Stimulated activated CD8-positive, alpha-beta memory T cell treated with anti-CD3 and anti-CD28 coated beads, Interleukin-15, amount 100 ng/mL, for 24 hours (primary cell): ENCODE results near the gene TRIM75.
"Not testable (repeated sequence)": the region's sequence is repeated elsewhere in the genome, so short reads cannot be mapped to it uniquely, and the experiment has no call there.

Experiments
- DNase-seq: peaks from one replicate; pipeline ENCODE4 v3.0.0-alpha.2; 2020; ENCODE audit warnings: low read depth

The TRIM75 gene

DNA sequence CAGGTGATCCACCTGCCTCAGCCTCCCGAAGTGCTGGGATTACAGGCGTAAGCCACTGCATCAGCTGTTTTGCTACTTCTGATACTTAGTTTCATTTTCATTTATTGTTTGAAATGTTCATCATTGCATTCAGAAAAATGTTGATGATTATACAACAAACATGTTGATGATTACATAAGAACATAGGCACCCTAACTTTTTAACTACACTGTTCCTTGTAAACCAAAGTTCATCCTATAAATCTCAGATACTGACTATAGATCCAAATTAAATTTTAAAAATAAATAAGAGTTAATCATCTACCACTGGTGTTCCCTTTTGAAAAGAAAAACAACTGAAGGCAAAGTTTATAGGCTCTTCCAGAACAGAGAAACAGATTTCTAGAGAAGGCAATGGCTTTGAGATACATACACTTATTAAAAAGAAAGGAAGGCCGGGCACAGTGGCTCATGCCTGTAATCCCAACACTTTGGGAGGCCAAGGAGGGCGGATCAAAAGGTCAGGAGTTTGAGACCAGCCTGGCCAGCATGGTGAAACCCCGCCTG lies 23.4 kb downstream of the TRIM75 start:
- DNase-seq = no peak

DNA sequence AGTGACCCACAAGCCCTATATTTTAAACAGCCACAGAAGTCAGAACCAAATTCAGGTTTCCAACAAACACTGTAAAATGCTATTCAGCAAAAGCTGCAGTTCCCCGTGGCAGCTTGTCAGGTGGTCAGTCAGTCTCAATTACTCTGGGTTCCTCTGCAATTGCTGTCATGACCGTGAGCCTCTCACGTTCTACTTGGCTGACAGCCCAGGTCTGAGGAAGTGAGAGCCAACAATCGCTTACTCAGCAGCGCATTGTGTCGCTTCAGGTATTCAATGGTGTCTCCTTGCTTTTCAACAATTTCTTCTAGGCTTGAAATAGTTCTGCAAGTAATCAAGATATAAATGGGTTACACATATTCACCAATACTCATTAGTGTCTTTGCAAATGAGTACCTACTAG lies 25.8 kb downstream of the TRIM75 start:
- no peak for DNase-seq

DNA sequence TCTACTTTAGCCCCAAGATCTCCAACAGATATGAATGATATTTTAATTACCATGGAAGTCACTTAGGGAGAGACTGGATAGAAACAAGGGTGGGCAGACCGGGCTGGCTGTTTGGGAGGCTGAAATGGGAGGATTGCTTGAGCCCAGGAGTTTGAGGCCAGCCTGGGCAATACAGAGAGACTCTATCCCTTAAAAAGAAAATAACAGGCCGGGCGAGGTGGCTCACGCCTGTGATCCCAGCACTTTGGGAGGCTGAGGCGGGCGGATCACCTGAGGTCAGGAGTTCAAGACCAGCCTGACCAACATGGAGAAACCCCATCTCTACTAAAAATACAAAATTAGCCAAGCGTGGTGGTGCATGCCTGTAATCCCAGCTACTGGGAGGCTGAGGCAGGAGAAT lies 31.1 kb downstream of the TRIM75 start:
- not testable (repeated sequence) for DNase-seq

DNA sequence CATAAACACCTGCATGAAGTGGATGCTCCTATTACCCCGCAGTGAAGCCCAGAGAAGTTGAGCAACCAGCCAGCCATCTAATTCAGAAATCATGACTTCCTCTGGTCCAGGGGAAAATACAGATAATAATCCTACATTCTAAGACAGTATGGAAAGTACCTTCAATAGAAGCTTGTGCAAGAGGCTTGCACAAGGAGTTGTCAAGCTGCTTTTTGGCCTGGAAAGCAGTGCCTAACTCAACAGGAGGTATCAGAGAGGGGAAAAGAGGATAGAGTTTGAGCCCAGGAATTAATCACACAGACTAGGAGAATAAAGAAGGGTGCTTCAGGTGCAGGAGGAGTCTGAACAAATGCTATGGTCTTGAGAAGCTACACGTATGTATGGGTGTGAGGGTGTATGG lies 32.3 kb downstream of the TRIM75 start:
- DNase-seq = no peak

DNA sequence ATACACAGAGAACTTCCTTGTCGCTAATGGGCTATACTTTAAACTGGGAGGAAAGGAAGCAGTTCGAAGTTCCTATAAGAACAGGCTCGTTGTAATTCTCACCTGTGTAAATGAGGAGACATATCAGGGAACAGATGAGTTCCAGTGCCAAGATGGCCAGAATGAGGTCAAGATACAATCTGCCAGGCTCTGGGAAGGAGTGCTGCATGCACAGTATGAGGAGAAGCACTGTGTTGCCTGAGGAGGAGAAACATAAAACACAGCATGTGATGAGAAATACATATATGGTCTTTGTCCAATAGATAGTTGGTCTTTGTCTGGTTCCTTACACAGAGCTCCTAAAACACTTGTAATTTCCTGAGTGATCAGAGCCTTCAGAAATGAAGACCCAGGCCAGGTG lies 34.7 kb downstream of the TRIM75 start:
- no peak for DNase-seq

DNA sequence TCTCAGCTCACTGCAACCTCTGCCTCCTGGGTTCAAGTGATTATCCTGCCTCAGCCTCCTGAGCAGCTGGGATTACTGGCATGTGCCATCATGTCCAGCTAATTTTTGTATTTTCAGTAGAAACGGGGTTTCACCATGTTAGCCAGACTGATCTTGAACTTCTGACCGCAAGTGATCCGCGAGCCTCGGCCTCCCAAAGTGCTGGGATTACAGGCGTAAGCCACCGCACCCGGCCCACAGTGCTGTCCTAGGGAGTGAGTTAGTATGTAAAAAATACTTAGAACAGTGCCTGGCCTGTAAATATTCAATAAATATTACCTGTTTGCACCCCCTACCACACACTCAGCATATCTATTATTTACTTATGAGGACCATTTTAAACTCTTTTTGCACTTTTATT lies 38.5 kb downstream of the TRIM75 start:
- DNase-seq = not testable (repeated sequence)

DNA sequence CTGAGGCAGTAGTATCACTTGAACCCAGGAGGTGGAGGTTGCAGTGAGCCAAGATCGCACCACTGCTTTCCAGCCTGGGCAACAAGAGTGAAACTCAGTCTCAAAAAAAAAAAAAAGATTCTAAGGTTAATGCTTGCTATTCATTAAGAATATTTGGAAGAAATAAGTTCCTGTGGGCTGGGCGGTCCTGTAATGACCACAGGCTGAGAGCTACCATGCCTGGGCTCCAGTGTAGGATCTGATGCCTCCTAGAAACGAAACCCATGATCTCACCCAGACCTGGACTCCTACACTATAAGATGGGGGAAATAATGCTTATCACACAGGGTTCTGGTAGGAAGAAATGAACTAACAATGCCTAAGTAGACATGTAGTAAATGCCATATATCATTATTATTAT lies 41.2 kb downstream of the TRIM75 start:
- DNase-seq = no peak

DNA sequence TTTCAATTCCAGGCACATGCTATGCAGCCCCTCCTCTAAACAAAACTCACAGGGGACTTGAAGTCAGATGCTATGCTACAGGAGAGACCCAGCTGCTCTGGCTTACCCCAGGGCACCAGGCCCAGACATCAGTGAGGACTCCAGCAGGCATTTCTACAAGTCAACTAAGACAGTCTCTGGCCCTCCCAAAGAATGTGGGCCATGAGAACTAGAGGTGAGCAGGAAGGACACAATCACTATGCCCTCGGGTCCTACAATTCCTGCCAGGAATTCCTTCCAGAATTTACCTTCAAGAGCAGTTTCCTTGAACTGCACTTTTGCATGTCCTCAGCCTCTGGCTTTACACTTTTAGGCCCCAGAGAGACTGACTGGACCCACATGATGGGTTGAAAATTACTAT lies 41.6 kb downstream of the TRIM75 start:
- DNase-seq = no peak

DNA sequence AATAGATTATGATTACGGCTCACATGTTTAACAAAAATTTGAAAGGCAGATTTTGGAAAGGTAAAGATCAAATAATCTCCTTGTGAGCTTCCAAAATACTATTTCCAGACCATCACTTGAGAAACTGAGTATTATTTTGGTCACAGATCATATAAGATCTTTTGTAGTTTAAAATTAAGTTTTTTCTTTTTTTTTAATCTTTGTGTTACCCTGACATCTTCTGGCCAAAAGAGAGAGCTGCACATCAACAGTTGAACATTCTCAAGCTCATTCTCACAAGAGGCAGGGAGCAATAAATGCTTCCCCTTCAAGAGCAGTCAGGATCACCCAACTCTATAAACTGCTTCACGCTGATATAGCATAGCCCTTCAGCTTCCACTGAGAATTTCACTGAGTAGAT lies 43.1 kb downstream of the TRIM75 start:
- DNase-seq = no peak

DNA sequence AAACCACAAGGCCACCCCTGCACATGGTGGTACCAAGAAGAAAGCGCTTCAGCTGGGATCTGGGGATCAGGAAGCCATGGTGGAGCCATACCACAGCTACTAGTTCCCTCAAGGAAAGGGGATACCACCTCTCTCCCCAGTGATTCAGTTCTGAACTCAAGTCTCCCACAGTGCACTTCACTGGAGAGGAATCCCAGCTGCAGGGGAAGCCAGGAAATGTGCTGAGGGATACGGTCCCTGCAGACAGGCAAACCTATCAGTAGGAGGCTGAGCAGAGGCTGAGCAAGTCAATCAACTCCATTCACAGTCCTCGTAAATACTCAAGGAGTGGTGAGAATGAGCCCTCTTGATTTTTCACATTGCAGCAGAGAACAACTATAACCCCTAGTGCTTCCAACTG lies 48.0 kb downstream of the TRIM75 start:
- no peak for DNase-seq

DNA sequence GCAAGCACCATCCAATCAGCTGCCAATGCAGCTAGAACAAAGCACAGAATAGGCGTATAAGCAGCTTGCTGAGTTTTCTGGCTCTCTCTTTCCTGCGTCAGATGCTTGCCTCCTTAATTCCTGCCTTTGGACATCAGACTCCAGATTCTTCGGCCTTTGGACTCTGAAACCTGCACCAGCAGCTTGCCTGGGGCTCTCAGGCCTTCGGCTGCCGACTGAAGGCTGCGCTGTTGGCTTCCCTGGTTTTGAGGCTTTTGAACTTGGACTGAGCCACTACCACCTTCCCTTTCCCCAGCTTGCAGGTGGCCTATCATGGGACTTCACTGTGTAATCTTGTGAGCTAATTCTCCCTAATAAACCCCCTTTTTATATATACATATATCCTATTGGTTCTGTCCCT lies 52.9 kb downstream of the TRIM75 start:
- DNase-seq = no peak
